ENCODE measurements around the gene PIGT.

The PIGT gene

GRCh38 chr20:45402946-45403345, 13.0 kb upstream of the PIGT start:
- no peak for DNase-seq

DNA sequence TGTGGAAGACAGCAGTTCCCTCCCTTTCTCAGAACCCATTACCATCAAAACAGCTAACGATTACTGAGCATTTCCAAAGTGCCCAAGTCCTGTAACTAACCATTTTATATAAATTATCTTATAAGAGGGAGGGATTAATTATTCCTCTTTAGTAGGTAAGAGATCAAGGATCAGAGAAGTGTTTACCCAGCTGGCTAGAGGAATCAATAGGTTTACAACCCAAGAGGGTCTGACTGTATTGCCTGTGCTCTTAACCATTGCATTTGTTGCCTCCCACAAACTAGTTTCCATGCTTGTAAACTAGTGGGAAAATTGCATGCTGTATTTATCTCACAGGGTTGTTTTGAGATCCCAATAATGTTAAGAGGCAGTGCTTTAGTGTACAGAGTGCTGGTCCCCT, 11.5 kb upstream of the PIGT start:
- no peak for DNase-seq

DNA sequence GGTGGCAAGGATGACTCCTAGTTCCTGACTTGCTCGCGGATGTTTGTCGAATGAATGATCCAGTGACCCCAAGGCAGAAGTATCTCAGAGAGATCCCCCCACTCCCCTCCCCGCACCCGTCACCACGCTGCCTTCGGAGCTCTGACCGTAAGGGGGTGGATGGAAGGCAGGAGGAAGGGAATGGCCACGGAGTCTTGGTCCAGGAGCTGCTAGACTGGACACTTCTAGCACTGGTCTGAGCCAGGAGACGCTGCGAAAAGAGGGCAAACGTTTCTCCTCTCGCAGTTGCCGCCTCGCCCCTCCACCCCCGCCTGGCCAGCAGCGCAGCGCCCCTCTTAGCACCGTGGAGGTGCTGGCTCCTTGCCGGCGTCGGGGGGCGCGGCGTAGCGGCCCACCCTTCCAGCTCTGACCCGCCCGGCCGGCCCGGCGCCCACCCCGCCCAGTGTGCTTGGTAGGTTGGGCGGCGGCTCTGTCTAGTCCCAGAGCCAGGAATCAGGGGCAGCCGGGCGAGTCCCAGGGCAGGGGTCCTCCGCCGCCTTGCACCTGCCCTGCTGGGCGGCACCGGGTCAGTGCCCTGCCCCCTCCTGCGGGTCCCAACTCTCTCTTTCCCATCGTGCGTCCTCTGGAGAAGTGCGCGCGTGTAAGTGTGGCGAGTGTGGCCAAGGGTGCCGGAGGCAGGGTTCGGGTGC, 10.2 kb upstream of the PIGT start:
- no peak for DNase-seq

DNA sequence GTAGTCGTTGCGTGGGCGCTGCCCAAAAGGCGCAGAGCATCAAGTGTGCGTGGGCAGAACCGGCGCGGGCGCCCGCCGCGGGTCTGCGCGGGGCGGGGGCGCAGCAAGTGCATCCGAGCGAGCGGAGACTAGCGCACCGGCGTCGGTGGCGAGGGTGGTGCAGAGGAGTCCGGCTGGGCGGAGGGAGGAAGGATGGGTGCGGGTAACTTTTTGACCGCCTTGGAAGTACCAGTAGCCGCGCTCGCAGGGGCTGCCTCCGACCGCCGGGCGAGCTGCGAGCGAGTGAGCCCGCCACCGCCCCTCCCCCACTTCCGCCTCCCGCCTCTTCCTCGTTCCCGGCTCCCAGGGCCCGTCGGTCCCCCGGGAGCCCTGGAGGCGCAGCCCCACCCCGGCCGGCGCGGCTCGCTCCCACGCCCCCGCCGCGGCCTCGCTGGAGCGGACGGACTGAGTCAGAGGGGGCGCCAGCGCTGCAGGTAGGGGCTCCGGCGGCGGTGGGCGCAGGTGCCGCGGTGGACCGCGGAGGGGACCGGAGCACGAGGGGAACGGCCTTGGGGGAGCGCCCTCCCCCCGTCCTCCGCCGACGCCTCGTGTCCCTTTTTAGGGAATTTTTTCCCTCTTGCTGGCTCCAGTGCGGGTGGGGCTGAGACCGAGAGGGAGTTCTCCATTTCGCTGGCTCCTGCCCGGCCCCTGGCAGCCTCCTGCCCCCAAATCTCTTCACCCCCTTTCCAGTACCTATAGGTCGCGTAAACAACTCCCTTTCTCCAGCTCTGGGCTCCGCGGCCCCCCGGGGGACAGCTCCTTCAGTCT, 9.5 kb upstream of the PIGT start:
- peak; percentile 16 to 52 (median 34) for DNase-seq

DNA sequence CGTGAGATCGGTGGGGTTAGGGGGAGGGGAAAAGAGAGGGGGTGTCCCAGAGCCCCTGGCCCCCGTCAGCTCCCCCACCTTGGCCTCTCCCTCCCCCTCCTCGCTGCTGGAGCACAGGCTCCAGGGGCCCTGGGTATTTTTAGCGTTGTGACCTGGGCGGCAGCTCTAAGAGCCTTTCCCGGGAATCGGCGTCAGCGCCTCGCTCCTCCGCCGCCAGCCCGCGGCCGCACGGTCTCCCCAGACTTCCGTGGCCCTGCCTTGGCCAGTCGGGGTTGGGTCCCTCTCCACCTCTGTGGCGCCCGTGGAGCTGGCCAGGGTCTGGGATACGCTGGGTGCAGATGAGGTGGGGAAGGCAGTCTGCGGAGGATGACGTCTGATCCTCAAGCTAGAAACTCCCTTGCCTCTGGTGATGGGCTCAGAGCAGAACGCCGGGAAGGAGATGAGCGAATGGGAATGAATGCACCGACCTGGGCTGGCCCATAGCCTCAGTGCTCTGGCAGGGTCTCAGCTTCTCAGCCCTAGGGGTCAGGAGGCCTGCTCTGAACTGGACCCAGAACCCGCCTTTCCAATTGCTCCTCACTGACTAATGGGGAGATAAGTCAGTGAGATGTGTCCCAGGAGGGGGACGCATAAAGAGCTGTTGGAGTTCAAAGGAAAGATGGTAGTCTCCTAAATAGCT, 8.7 kb upstream of the PIGT start:
- DNase-seq: peak in 3 of 6 experiments; percentile 29 to 37 (median 36)

DNA sequence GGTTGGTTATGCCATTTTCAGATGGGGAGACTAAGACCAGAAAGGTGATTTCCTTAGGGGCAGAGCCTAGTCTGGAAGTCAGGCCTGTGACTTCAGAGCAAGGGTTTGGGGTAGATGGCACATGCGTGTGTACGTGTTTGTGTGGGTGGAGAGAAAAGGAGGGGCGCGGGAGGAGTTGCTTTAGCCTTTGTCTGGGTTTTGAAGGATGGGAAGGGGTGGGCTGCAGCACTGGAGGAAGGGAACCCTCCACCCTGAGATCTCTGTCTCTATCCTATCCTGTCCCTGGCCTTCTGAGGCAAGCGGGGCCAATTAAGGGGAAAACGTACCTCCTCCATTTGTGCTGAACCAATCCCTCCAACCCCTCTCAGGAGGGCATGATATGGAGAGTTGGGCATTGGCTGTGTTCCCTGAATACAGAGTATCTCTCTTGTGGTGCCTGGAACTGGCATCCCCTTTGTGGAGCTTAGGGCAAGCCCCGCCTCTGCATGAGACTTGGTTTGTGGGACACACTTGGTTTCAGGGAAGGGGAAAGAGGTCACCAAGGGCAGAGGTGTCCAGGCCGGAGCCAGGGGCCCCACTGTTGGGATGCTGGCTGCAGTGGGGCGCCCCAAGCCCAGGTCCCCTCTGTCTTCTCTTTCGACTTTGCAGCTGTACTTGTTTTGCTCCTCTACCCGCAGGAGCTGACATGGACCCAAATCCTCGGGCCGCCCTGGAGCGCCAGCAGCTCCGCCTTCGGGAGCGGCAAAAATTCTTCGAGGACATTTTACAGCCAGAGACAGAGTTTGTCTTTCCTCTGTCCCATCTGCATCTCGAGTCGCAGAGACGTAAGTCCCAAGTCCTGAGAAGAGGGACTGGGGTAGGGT, 7.9 kb upstream of the PIGT start, which contains the start of gene DBNDD2:
TSS of gene DBNDD2 (plus strand) at position 507 of the 863 bp plus-strand sequence. CDS start at position 686, 179 bp downstream.
- DNase-seq: peak in 3 of 6 experiments; percentile 21 to 34 (median 29)

GRCh38 chr20:45408646-45409213, 7.2 kb upstream of the PIGT start:
- peak in 1 of 6 experiments; percentile 9 for DNase-seq

GRCh38 chr20:45409521-45410272, 6.2 kb upstream of the PIGT start:
- DNase-seq: no peak

DNA sequence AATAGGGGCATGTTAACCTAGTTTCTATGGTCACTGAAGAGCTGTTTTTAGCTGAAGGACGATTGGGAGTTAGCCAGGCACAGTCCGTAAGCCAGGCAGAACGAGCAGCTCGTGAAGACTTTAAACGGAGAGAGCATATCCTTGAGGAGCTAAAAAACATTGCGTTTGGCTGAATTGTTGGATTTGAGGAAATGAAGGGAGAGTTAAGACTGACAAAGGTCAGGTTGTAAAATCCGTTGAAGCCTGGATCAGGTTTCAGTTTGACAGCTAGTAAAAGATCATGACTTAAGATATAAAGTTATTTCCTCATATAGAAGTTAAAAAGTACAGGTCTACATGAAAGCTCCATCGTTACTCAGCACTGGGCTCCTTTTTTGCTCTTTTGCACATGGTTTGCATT, 5.1 kb upstream of the PIGT start:
- no peak for DNase-seq

DNA sequence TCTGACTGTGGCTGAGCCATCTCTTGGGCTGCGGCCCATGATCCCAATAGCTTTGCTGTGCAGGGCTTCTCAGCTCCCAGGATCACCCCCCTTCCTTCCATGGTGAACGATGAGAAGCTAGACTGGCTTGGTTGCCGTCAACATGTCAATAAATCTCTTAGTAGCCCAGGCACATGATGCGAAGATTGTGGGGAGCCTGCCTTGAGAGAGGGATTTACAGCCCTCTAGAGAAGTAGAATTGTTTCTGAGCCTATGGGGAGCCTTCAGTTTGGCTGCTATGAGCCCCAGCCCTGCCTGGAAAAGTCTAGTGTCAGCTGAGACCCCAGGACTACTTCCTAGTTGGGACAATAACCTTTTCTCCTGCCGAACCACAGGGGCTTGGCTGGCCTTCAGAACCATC, 3.3 kb upstream of the PIGT start:
- no peak for DNase-seq

DNA sequence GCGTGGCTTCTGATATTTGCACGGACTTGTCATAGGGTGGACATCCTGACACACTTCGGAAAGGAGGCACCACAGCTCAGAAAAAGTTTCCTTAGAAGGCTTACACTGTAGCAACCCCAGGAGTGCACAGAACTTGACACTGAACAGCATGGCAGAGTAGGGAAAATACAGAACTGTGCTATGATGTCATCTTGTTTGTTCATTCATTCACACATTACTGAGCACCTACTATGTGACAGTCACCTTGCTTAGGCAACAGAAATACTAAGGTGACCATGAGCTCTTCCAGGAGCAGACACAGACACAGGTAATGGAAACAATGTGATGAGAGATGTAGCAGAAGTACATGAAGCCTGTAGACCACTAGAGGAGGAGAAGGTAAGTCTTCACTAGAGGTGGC, 2.5 kb upstream of the PIGT start:
- DNase-seq: no peak

- DNase-seq: no peak
Measured at GRCh38 chr20:45416917-45417316, 976 bp downstream of the PIGT start.

- no peak for DNase-seq
Measured at GRCh38 chr20:45419188-45420091, 3.5 kb downstream of the PIGT start.

DNA sequence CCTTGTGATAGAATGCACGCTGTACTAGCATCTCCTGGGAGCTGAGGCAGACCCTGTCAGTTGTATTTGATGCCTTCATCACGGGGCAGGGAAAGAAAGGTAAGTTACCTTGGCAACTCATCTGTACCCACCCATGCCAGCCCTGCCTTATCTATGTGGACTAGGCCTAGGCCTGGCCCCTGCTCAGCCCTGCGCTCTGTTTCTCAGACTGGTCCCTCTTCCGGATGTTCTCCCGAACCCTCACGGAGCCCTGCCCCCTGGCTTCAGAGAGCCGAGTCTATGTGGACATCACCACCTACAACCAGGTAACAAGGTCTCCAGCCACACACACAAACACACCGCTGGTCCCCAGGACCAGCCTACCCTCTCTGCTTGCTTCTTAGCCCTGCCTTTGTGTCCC, 4.2 kb downstream of the PIGT start:
- DNase-seq: no peak

- no peak for DNase-seq
Measured at GRCh38 chr20:45423700-45424099, 7.8 kb downstream of the PIGT start.

DNA sequence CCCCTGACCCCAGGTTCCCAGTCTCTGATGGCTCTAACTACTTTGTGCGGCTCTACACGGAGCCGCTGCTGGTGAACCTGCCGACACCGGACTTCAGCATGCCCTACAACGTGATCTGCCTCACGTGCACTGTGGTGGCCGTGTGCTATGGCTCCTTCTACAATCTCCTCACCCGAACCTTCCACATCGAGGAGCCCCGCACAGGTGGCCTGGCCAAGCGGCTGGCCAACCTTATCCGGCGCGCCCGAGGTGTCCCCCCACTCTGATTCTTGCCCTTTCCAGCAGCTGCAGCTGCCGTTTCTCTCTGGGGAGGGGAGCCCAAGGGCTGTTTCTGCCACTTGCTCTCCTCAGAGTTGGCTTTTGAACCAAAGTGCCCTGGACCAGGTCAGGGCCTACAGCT, 9.6 kb downstream of the PIGT start:
- no peak for DNase-seq

GRCh38 chr20:45426320-45427016, 10.5 kb downstream of the PIGT start:
- no peak for DNase-seq

DNA sequence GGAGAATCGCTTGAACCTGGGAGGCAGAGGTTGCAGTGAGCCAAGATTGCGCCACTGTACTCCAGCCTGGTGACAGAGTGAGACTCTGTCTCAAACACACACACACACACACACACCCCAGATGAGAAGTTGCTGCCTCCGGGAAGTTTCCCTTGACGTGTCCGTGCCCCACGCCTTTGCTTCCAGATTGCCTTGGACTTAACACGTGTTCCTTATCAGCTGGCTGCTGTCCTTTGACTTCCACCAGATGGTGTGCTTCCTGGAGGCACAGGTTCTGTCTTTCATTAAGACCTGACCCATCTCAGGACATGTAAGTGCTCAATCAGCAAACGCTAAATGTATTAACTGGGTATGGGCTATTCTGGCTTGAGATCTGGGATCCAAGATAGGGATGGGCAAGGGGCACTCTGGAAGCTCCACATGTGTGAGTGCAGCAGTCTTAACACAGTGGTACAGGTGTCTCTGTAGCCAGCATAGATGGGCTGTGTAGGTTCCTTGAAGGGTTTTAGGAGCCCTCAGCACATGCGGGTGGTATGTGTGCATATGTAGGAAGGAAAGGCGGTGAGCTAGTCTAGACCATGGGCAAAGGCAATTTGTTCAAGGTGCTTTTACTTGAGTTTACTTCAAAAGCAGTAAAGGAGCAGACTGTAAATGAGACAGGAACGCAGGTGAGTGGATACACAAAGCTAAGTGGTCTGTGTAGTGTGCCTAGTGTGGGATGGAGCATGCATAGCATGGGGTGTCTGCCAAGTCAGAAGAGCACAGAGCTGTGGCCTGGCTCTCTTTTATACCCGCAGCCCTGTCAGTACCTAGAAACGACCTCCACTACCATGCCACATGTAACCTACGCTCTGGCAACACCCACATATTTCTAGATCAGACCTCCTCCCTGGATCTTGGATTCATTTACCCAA, 11.6 kb downstream of the PIGT start:
- DNase-seq: no peak

GRCh38 chr20:45429618-45430017, 13.7 kb downstream of the PIGT start:
- no peak for DNase-seq
